Nephron progenitor cell (in vitro differentiated cells): ENCODE data around the gene SEC63.
A peak's percentile ranks its signal among the peaks of the same experiment; 100 is the strongest.
"Not testable (repeated sequence)": the region's sequence is repeated elsewhere in the genome, so short reads cannot be mapped to it uniquely, and the experiment has no call there.

ENCODE experiments used
- DNase-seq: peaks from one replicate; pipeline ENCODE4 v3.0.0; 2021
- H3K27ac Mint-ChIP-seq: 2 replicates; pipeline ENCODE4 v1.8.0; 2021; ENCODE audit warnings: mild to moderate bottlenecking, moderate library complexity, mixed read lengths
- H3K27me3 Mint-ChIP-seq: 2 replicates; pipeline ENCODE4 v1.8.0; 2021; ENCODE audit warnings: mild to moderate bottlenecking, low read depth, mixed read lengths; ENCODE audit not compliant: poor library complexity
- H3K36me3 Mint-ChIP-seq: 2 replicates; pipeline ENCODE4 v1.8.0; 2021; ENCODE audit warnings: low read depth, mixed read lengths
- H3K4me1 Mint-ChIP-seq: 2 replicates; pipeline ENCODE4 v1.8.0; 2021; ENCODE audit warnings: mixed read lengths
- H3K4me3 Mint-ChIP-seq: 2 replicates; pipeline ENCODE4 v1.8.0; 2021; ENCODE audit warnings: mild to moderate bottlenecking, moderate library complexity, mixed read lengths
- H3K9me3 Mint-ChIP-seq: 2 replicates; pipeline ENCODE4 v1.8.0; 2021; ENCODE audit warnings: mild to moderate bottlenecking, moderate library complexity, mixed read lengths
- CTCF ChIP-seq: fragments of 200-600 bp; sonication (generic); IDR thresholded peaks from 2 replicates; pipeline ENCODE4 v1.5.0; 2021; ENCODE audit warnings: antibody characterized with exemption

SEC63 gene

GRCh38 chr6:107941199-107941598 is 16.8 kb downstream of the SEC63 start:
- peaks cover 61% of the 10 kb centered on the region for H3K36me3 Mint-ChIP-seq
- no peak for DNase-seq
- H3K4me3 Mint-ChIP-seq = no peak overlapping the region
- H3K9me3 Mint-ChIP-seq = peaks cover 42% of the 10 kb centered on the region
- H3K27me3 Mint-ChIP-seq = no peaks in the 10 kb centered on the region
- peak overlapping the region; percentile 87 for H3K27ac Mint-ChIP-seq
- no peak for TF ChIP-seq CTCF
- peaks cover 41% of the 10 kb centered on the region for H3K4me1 Mint-ChIP-seq

- not testable (repeated sequence) for H3K4me3 Mint-ChIP-seq, DNase-seq, H3K27me3 Mint-ChIP-seq, H3K27ac Mint-ChIP-seq
- Mint-ChIP-seq H3K9me3 (peaks cover 63% of the 10 kb centered on the region), H3K4me1 (peaks cover 16% of the 10 kb centered on the region), H3K36me3 (peaks cover 71% of the 10 kb centered on the region)
These were observed 21.1 kb downstream of the SEC63 start for GRCh38 chr6:107936910-107937292.

GRCh38 chr6:107936162-107936909 is 21.7 kb downstream of the SEC63 start:
- Mint-ChIP-seq H3K9me3 (peaks cover 69% of the 10 kb centered on the region), H3K36me3 (peaks cover 76% of the 10 kb centered on the region), H3K4me3 (no peak overlapping the region), H3K27me3 (no peaks in the 10 kb centered on the region), H3K4me1 (peaks cover 11% of the 10 kb centered on the region), H3K27ac (no peak overlapping the region)
- TF ChIP-seq CTCF = no peak
- no peak for DNase-seq

GRCh38 chr6:107934229-107934628 is 23.8 kb downstream of the SEC63 start:
- not testable (repeated sequence) for DNase-seq, H3K4me3 Mint-ChIP-seq, H3K27me3 Mint-ChIP-seq, H3K4me1 Mint-ChIP-seq, H3K27ac Mint-ChIP-seq
- H3K36me3 Mint-ChIP-seq = peaks cover 76% of the 10 kb centered on the region
- H3K9me3 Mint-ChIP-seq = peaks cover 78% of the 10 kb centered on the region

GRCh38 chr6:107932580-107932979 is 25.4 kb downstream of the SEC63 start:
- no peaks in the 10 kb centered on the region for H3K27me3 Mint-ChIP-seq
- H3K27ac Mint-ChIP-seq = no peak overlapping the region
- H3K4me3 Mint-ChIP-seq = no peak overlapping the region
- no peak for DNase-seq
- H3K4me1 Mint-ChIP-seq = no peaks in the 10 kb centered on the region
- peaks cover 79% of the 10 kb centered on the region for H3K9me3 Mint-ChIP-seq
- no peak for TF ChIP-seq CTCF
- H3K36me3 Mint-ChIP-seq = peaks cover 80% of the 10 kb centered on the region

- Mint-ChIP-seq H3K27ac (no peak overlapping the region), H3K36me3 (peaks cover 79% of the 10 kb centered on the region), H3K9me3 (peaks cover 75% of the 10 kb centered on the region), H3K27me3 (no peaks in the 10 kb centered on the region), H3K4me3 (no peak overlapping the region), H3K4me1 (no peaks in the 10 kb centered on the region)
- no peak for TF ChIP-seq CTCF
- DNase-seq = no peak
These were observed 26.1 kb downstream of the SEC63 start for GRCh38 chr6:107931894-107932293.

GRCh38 chr6:107928984-107929383 is 29.0 kb downstream of the SEC63 start:
- Mint-ChIP-seq H3K4me1 (no peaks in the 10 kb centered on the region), H3K27ac (no peak overlapping the region), H3K27me3 (no peaks in the 10 kb centered on the region), H3K4me3 (no peak overlapping the region), H3K36me3 (peaks cover 93% of the 10 kb centered on the region), H3K9me3 (peaks cover 73% of the 10 kb centered on the region)
- no peak for DNase-seq
- TF ChIP-seq CTCF = no peak

GRCh38 chr6:107926697-107927544 is 31.1 kb downstream of the SEC63 start:
- not testable (repeated sequence) for H3K4me3 Mint-ChIP-seq, H3K27me3 Mint-ChIP-seq, H3K4me1 Mint-ChIP-seq, H3K27ac Mint-ChIP-seq, DNase-seq
- H3K9me3 Mint-ChIP-seq = peaks cover 75% of the 10 kb centered on the region
- peaks cover 94% of the 10 kb centered on the region for H3K36me3 Mint-ChIP-seq
